ENCODE measurements around the gene VSIR.

GRCh38 chr10:71719464-71720201 lies 53.7 kb downstream of the VSIR start, which contains the start of gene C10orf105:
- TF ChIP-seq CTCF (IDR thresholded peaks at IDR 0.05) (no peak), POLR2A (IDR thresholded peaks at IDR 0.05) (no peak)

All from testis (tissue), 2 donors.